Gastrocnemius medialis (tissue), 4 donors: Measurements from ENCODE around the gene OR7C1. TPM values are rescaled to one million over a fixed set of nuclear protein-coding genes. Genes with fewer than 3 reads are reported as not detected.

Experiments
- ATAC-seq, 2 donors: fragments of 150-250 bp; one replicate each; pipeline ENCODE4 v1.9.1; 2016
- DNase-seq, 2 donors: peaks; one replicate each; pipeline ENCODE4 v3.0.0-alpha.2; 2019
- H3K27ac ChIP-seq, 4 donors: fragments of 200-600 bp; sonication (generic); 1 replicate in 1 of 4; 2 replicates in 3 of 4; pipeline ENCODE4 v1.5.1; 2016 to 2018; ENCODE audit warnings: mild to moderate bottlenecking in 2 of 4, moderate library complexity in 1 of 4
- H3K27me3 ChIP-seq, 3 donors: fragments of 200-600 bp; sonication (generic) in 2 of 3; 1 replicate in 1 of 3; 2 replicates in 2 of 3; pipeline versions ENCODE4 v1.5.1 to v1.6.0; 2016 to 2019; ENCODE audit warnings: mild to moderate bottlenecking in 1 of 3, moderate library complexity in 1 of 3
- H3K36me3 ChIP-seq, 2 donors: fragments of 200-600 bp; sonication (generic) in 1 of 2; one replicate each; pipeline ENCODE4 v1.5.1; 2017 to 2018
- H3K4me1 ChIP-seq, 2 donors: fragments of 200-600 bp; sonication (generic) in 1 of 2; one replicate each; pipeline ENCODE4 v1.5.1; 2016 to 2017; ENCODE audit warnings: mild to moderate bottlenecking in 2 of 2
- H3K4me3 ChIP-seq, 4 donors: fragments of 200-600 bp; sonication (generic) in 3 of 4; 1 replicate in 1 of 4; 2 replicates in 3 of 4; pipeline ENCODE4 v1.5.1; 2016 to 2019; ENCODE audit warnings: mild to moderate bottlenecking in 2 of 4
- H3K9me3 ChIP-seq, 3 donors: fragments of 200-600 bp; sonication (generic) in 2 of 3; 1 replicate in 1 of 3; 2 replicates in 2 of 3; pipeline ENCODE4 v1.5.1; 2016 to 2019
- POLR2A ChIP-seq, 2 donors: fragments of 450-650 bp; IDR thresholded peaks; one replicate each; pipeline ENCODE4 v1.6.1; 2017; ENCODE audit warnings: antibody characterized with exemption in 2 of 2, mild to moderate bottlenecking in 2 of 2, moderate library complexity in 2 of 2
- in situ Hi-C, 4 donors: fragments of 200-750 bp; cut with MboI; loops; one replicate each; pipeline versions ENCODE4 v1.15.0 to v1.8.0; 2017; ENCODE audit warnings: low sequenced_read_pairs in 4 of 4
- intact Hi-C: fragments of 100-400 bp; cut with DNase I; formaldehyde crosslinking; loops from one replicate; pipeline ENCODE4 v1.15.1; 2023; ENCODE audit warnings: low total_unique reads
- total RNA-seq, 4 donors: library from RNA; depleted of rRNA; stranded (reverse); fragments of >200 nt; gene quantifications; one replicate each; pipeline versions ENCODE4 v1.1.0 to v1.2.3, GENCODE V29; 2016
- TF ChIP-seq, protein P1 (sequence below), 5 experiments: fragments of 450-650 bp in 3 of 5; fragments of 200-600 bp in 2 of 5; sonication (generic) in 2 of 5; IDR thresholded peaks in 4 of 5; conservative IDR thresholded peaks in 1 of 5; 1 replicate in 4 of 5; 2 replicates in 1 of 5; pipeline ENCODE4 v1.5.1; 2016 to 2019; ENCODE audit warnings: antibody characterized with exemption in 5 of 5, mild to moderate bottlenecking in 3 of 5, moderate library complexity in 3 of 5

Gene OR7C1
- total RNA-seq, 4 donors from 2014 or later: 0.02 to 0.05 (median 0.04) TPM

DNA sequence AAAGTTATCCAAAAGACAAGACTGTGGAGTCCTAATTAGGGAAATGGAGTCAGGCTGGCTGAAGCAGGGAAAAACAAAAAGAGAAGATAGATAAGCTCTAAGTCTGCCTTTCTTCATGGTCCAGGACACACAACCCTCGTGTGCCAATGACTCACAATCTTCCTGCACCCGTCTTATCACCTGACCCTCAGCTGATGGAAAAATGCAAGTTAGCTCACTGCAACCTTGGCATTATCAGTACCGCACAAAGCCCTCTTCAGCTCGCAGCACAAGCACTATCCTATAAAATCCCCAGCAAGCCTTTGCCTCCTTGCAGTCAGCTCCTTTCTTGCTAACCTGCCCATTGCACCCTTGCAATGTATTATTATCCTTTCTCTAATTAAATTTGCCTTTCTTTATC lies 4.3 kb downstream of the OR7C1 start:
- Histone ChIP-seq H3K36me3 (no peaks in the 10 kb centered on the region), H3K4me1 (no peaks in the 10 kb centered on the region), H3K27me3 (no peaks in the 10 kb centered on the region), H3K9me3 (no peaks in the 10 kb centered on the region), H3K4me3 (no peak overlapping the region), H3K27ac (no peak overlapping the region)
- ATAC-seq (no peak), DNase-seq (no peak)
- in situ Hi-C loops (no loop called here), intact Hi-C loops (no loop called here)
- TF ChIP-seq, protein P1, sequence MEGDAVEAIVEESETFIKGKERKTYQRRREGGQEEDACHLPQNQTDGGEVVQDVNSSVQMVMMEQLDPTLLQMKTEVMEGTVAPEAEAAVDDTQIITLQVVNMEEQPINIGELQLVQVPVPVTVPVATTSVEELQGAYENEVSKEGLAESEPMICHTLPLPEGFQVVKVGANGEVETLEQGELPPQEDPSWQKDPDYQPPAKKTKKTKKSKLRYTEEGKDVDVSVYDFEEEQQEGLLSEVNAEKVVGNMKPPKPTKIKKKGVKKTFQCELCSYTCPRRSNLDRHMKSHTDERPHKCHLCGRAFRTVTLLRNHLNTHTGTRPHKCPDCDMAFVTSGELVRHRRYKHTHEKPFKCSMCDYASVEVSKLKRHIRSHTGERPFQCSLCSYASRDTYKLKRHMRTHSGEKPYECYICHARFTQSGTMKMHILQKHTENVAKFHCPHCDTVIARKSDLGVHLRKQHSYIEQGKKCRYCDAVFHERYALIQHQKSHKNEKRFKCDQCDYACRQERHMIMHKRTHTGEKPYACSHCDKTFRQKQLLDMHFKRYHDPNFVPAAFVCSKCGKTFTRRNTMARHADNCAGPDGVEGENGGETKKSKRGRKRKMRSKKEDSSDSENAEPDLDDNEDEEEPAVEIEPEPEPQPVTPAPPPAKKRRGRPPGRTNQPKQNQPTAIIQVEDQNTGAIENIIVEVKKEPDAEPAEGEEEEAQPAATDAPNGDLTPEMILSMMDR (IDR thresholded peaks at IDR 0.05 in 4 of 5, conservative IDR thresholded peaks at IDR 0.05 in 1 of 5): no peak
- no peak for TF ChIP-seq POLR2A (IDR thresholded peaks at IDR 0.05)

DNA sequence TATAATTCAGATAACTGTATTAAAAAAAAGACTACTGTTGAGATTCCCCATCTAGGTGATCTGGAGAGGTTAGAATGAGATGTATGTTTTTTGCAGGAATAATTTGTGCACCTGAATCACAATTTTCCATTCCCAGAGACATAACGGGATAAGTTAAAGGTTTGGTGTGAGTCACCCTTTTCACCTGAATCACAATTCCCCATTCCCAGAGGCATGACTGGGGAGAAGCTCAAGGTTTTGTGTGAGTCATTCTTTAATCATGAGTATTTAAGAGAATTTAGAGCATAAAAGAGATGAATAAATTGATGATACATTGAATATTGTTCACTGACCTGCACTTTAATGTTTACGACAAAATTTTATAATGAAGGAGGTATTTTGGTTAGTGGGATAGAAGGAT lies 9.0 kb downstream of the OR7C1 start:
- no peak overlapping the region for H3K27ac ChIP-seq
- no peaks in the 10 kb centered on the region for H3K9me3 ChIP-seq
- no peaks in the 10 kb centered on the region for H3K36me3 ChIP-seq
- in situ Hi-C loops (no loop called here), intact Hi-C loops (no loop called here)
- no peak for DNase-seq
- ATAC-seq: no peak
- H3K4me1 ChIP-seq: no peaks in the 10 kb centered on the region
- no peak overlapping the region for H3K4me3 ChIP-seq
- no peak for TF ChIP-seq POLR2A (IDR thresholded peaks at IDR 0.05)
- TF ChIP-seq, protein P1 (IDR thresholded peaks at IDR 0.05 in 4 of 5, conservative IDR thresholded peaks at IDR 0.05 in 1 of 5): no peak
- H3K27me3 ChIP-seq: no peaks in the 10 kb centered on the region

DNA sequence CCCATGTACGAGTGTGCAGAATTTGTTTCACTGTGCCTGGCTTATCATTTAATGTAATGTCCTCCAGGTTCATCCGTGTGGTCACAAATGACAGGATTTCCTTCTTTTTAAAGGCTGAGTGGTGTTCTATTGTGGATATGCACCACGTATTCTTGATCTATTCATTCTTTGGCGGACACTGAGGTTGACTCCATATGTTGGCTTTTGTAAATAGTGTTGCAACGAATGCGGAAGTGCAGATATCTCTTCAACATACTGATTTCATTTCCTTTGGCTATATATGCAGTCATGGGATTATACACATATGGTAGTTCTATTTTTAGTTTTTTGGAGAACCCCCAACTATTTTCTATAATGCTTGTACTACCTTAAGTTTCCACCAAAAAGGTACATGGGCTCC lies 13.0 kb downstream of the OR7C1 start:
- Histone ChIP-seq H3K4me1 (no peaks in the 10 kb centered on the region), H3K9me3 (no peaks in the 10 kb centered on the region), H3K36me3 (no peaks in the 10 kb centered on the region), H3K27me3 (no peaks in the 10 kb centered on the region), H3K4me3 (no peak overlapping the region), H3K27ac (no peak overlapping the region)
- intact Hi-C loops: no loop called here
- in situ Hi-C loops: no loop called here
- TF ChIP-seq, protein P1 (IDR thresholded peaks at IDR 0.05 in 4 of 5, conservative IDR thresholded peaks at IDR 0.05 in 1 of 5): no peak
- TF ChIP-seq POLR2A (IDR thresholded peaks at IDR 0.05): no peak
- ATAC-seq (no peak), DNase-seq (no peak)

DNA sequence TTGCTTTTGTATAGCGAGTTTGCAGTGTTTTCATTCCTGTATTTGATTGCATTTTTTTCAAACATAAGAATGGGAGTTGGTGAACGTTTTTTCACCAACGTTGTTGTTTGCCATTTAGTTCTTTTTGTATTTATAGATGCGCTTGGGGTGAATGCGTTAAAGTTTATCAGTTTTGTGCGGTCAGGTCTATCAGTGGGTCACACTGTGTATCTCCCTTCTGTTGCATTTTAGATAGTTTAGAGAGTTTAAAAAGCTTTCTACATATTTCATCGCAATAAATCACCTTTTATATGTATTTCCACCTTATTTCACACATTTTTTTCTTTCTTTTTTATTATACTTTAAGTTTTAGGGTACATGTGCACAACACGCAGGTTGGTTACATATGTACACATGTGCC lies 16.4 kb downstream of the OR7C1 start:
- Histone ChIP-seq H3K4me3 (no peak overlapping the region), H3K27ac (no peak overlapping the region), H3K36me3 (no peaks in the 10 kb centered on the region), H3K9me3 (no peaks in the 10 kb centered on the region), H3K27me3 (no peaks in the 10 kb centered on the region), H3K4me1 (no peaks in the 10 kb centered on the region)
- TF ChIP-seq, protein P1 (IDR thresholded peaks at IDR 0.05 in 4 of 5, conservative IDR thresholded peaks at IDR 0.05 in 1 of 5): no peak
- no peak for TF ChIP-seq POLR2A (IDR thresholded peaks at IDR 0.05)
- no peak for ATAC-seq
- no peak for DNase-seq
- intact Hi-C loops: no loop called here
- in situ Hi-C loops: no loop called here

DNA sequence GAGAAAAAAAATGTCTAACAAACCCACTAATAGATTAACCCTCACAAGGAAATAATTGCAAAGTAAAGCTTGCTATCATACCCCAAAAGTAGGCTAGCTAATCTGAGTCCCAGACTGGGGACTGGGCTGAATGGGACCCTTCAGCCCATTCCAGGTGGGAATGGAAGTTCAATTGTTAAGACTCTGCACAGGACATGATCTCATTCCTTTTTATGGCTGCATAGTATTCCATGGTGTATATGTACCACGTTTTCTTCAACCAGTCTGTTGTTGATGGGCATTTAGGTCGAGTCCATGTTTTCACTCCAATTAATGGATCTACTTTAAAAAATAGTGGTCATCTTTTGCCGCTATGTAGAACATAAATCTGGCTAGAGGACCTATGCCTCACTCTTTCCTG lies 17.9 kb downstream of the OR7C1 start:
- no peaks in the 10 kb centered on the region for H3K27me3 ChIP-seq
- H3K9me3 ChIP-seq: no peaks in the 10 kb centered on the region
- no peaks in the 10 kb centered on the region for H3K36me3 ChIP-seq
- no peaks in the 10 kb centered on the region for H3K4me1 ChIP-seq
- no peak overlapping the region for H3K27ac ChIP-seq
- TF ChIP-seq, protein P1 (IDR thresholded peaks at IDR 0.05 in 4 of 5, conservative IDR thresholded peaks at IDR 0.05 in 1 of 5): no peak
- TF ChIP-seq POLR2A (IDR thresholded peaks at IDR 0.05): no peak
- intact Hi-C loops: no loop called here
- in situ Hi-C loops: no loop called here
- no peak overlapping the region for H3K4me3 ChIP-seq
- ATAC-seq (no peak), DNase-seq (no peak)
